PC-9 (cell line): Measurements from ENCODE around the gene UBR7. TPM values are rescaled to one million over a fixed set of nuclear protein-coding genes. Genes with fewer than 3 reads are reported as not detected.
"Not testable (repeated sequence)": the region's sequence is repeated elsewhere in the genome, so short reads cannot be mapped to it uniquely, and the experiment has no call there.

Source experiments
- BruUV-seq: library from RNA; stranded (reverse); fragments of 400-500 nt; replicated peaks from 2 replicates; lab custom pipeline; 2021; lab: Mats Ljungman, UMichigan
- CTCF ChIA-PET: fragments of 300-600 bp; sonication (Branson Sonifier 250); formaldehyde crosslinking; loops from one replicate; lab custom pipeline; 2022; ENCODE audit warnings: antibody characterized with exemption; lab: Charles Lee
- POLR2A ChIA-PET: fragments of 300-600 bp; sonication (Branson Sonifier 250); formaldehyde crosslinking; loops from one replicate; lab custom pipeline; 2022; ENCODE audit warnings: antibody characterized with exemption; ENCODE audit not compliant: unreplicated experiment; lab: Charles Lee
- DNase-seq, 2 experiments: peaks; one replicate each; pipeline versions ENCODE4 v3.0.0 to v3.0.0-alpha.2; 2015 to 2022; ENCODE audit warnings: mixed read lengths in 1 of 2
- H2AFZ ChIP-seq: fragments of 200-600 bp; sonication (generic); 2 replicates; pipeline ENCODE4 v1.8.1; 2017; ENCODE audit warnings: antibody characterized with exemption
- H3F3A ChIP-seq: fragments of 200-600 bp; sonication (generic); 2 replicates; pipeline ENCODE4 v1.8.1; 2017; ENCODE audit warnings: antibody characterized with exemption, mild to moderate bottlenecking, low read depth; ENCODE audit not compliant: insufficient read depth
- H3K27ac ChIP-seq: fragments of 200-600 bp; sonication (generic); 2 replicates; pipeline ENCODE4 v1.6.1; 2016; ENCODE audit warnings: mixed run types
- H3K27me3 ChIP-seq: fragments of 200-600 bp; sonication (generic); 2 replicates; pipeline ENCODE4 v1.6.1; 2016; ENCODE audit warnings: low read depth, mixed run types; ENCODE audit not compliant: insufficient read depth
- H3K36me3 ChIP-seq: fragments of 200-600 bp; sonication (generic); 2 replicates; pipeline ENCODE4 v1.6.1; 2016; ENCODE audit warnings: low read depth, mixed run types
- H3K4me1 ChIP-seq: fragments of 200-600 bp; sonication (generic); replicated peaks from 2 replicates; pipeline ENCODE4 v1.6.1; 2016; ENCODE audit warnings: mixed run types; ENCODE audit not compliant: insufficient read depth
- H3K4me2 ChIP-seq: fragments of 200-600 bp; sonication (generic); 2 replicates; pipeline ENCODE4 v1.6.1; 2017; ENCODE audit warnings: mixed run types
- H3K4me3 ChIP-seq: fragments of 200-600 bp; sonication (generic); 2 replicates; pipeline ENCODE4 v1.6.1; 2016; ENCODE audit warnings: mixed run types
- H3K79me2 ChIP-seq: fragments of 200-600 bp; sonication (generic); 2 replicates; pipeline ENCODE4 v1.6.1; 2017; ENCODE audit warnings: low read depth, mixed run types
- H3K9me2 ChIP-seq: fragments of 200-600 bp; sonication (generic); 2 replicates; pipeline ENCODE4 v1.8.1; 2017; ENCODE audit warnings: mild to moderate bottlenecking; ENCODE audit not compliant: insufficient read depth
- H3K9me3 ChIP-seq: fragments of 200-600 bp; sonication (generic); 2 replicates; pipeline ENCODE4 v1.8.1; 2016; ENCODE audit warnings: low read depth; ENCODE audit not compliant: insufficient read depth
- H4K20me1 ChIP-seq: fragments of 200-600 bp; sonication (generic); 2 replicates; pipeline ENCODE4 v1.8.1; 2017; ENCODE audit not compliant: insufficient read depth
- EZH2 ChIP-seq: fragments of 200-600 bp; sonication (generic); IDR thresholded peaks from 2 replicates; pipeline ENCODE4 v1.8.0; 2017; ENCODE audit warnings: antibody characterized with exemption, low read depth
- intact Hi-C: fragments of 100-400 bp; cut with micrococcal nuclease; formaldehyde crosslinking; loops from one replicate; pipeline ENCODE4 v1.10.0; 2022; ENCODE audit not compliant: unreplicated experiment
- total RNA-seq: library from RNA; stranded (reverse); gene quantifications from 2 replicates; pipeline ENCODE4 v1.2.3, GENCODE V29; 2021
- TF ChIP-seq, protein P1 (sequence below): fragments of 200-600 bp; sonication (generic); conservative IDR thresholded peaks from 2 replicates; pipeline ENCODE4 v1.6.1; 2017; ENCODE audit warnings: mixed run types, antibody characterized with exemption, mild to moderate bottlenecking, moderate library complexity

UBR7 gene
- total RNA-seq, 1 experiment from 2014 or later = 14.3 TPM

DNA sequence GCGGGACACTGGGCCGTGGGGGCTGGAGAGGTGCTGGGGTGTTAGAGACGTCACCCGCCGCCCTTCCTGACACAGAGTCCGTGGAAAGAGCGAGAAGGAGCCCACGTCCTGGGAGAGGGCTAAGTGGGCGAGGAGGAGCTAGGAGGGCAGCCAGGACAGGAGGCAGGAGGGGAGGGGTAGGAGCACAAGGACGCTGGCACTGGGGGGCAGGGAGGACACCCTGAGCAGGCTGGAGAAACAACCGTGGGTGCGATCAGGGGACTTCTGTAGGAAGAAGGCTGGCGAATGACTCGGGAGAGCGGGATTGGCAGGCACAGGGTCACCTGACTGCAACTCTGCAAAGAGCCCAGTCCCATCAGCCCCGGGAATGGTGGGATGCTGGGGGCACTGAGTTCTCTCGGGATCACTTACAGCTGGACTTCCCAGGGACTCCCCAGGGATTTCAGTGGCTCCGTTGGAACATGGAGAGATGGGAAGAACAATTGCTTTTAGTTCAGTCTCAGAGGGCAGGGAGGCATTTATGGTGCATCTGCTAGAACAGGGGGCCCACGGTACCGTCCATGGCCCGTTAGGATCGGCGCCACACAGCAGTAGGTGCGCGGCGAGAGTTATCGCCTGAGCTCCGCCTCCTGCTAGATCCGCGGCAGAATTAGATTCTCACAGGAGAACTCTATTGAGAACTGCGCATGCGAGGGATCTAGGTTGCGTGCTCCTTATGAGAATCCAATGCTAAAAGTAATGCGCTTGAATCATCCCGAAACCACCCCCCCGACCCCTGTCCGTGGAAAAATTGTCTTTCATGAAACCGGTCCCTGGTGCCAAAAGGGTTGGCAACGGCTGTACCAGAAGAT lies 24.3 kb downstream of the UBR7 start:
- no peak overlapping the region for H3K4me2 ChIP-seq
- CTCF ChIA-PET = no interaction called here
- intact Hi-C loops = loop anchor here (5.0 kb wide), 1 partner anchor 311 kb away; no protein-coding TSS in a partner anchor
- H3F3A ChIP-seq = peaks cover 4% of the 10 kb centered on the region; the same call in 1 of the 2 replicates
- no peaks in the 10 kb centered on the region for H3K9me3 ChIP-seq
- no peaks in the 10 kb centered on the region for H3K9me2 ChIP-seq
- H2AFZ ChIP-seq = no peak overlapping the region
- no peaks in the 10 kb centered on the region for H3K79me2 ChIP-seq
- POLR2A ChIA-PET = no interaction called here
- BruUV-seq = no TSS peak
- no peak overlapping the region for H3K27ac ChIP-seq
- H4K20me1 ChIP-seq = no peaks in the 10 kb centered on the region
- DNase-seq = no peak
- no peaks in the 10 kb centered on the region for H3K27me3 ChIP-seq
- H3K4me3 ChIP-seq = no peak overlapping the region
- no peaks in the 10 kb centered on the region; the same call in 1 of the 2 replicates for H3K36me3 ChIP-seq
- TF ChIP-seq, protein P1, sequence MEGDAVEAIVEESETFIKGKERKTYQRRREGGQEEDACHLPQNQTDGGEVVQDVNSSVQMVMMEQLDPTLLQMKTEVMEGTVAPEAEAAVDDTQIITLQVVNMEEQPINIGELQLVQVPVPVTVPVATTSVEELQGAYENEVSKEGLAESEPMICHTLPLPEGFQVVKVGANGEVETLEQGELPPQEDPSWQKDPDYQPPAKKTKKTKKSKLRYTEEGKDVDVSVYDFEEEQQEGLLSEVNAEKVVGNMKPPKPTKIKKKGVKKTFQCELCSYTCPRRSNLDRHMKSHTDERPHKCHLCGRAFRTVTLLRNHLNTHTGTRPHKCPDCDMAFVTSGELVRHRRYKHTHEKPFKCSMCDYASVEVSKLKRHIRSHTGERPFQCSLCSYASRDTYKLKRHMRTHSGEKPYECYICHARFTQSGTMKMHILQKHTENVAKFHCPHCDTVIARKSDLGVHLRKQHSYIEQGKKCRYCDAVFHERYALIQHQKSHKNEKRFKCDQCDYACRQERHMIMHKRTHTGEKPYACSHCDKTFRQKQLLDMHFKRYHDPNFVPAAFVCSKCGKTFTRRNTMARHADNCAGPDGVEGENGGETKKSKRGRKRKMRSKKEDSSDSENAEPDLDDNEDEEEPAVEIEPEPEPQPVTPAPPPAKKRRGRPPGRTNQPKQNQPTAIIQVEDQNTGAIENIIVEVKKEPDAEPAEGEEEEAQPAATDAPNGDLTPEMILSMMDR = no peak
- TF ChIP-seq EZH2 = no peak
- no peaks in the 10 kb centered on the region for H3K4me1 ChIP-seq

DNA sequence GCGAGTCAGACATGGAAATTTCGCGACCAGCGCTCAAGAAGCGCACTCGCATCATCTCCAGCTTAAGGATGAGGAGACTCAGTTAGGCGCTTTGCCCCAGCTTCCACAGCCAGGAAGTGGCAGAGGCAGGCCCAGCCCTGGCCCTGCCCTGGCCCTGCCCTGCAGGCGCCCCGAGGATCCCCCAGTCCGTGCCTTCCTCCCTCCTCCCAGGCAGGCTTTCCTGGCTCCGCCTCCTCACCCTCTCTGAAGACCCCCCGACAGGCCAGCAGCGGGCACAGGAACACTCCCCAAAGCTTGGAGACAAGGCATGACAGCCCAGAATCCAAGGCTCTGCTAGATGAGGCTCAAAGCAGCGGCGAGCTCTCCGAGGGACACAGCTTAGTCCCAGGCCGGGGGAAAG lies 25.1 kb downstream of the UBR7 start:
- Histone ChIP-seq H3K4me3 (no peak overlapping the region), H3K36me3 (no peaks in the 10 kb centered on the region; the same call in 1 of the 2 replicates), H2AFZ (no peak overlapping the region), H3K9me2 (no peaks in the 10 kb centered on the region), H4K20me1 (no peaks in the 10 kb centered on the region), H3K27me3 (no peaks in the 10 kb centered on the region), H3K9me3 (no peaks in the 10 kb centered on the region), H3K79me2 (no peaks in the 10 kb centered on the region), H3K4me1 (no peaks in the 10 kb centered on the region), H3K27ac (no peak overlapping the region), H3K4me2 (no peak overlapping the region), H3F3A (peaks cover 4% of the 10 kb centered on the region; the same call in 1 of the 2 replicates)
- POLR2A ChIA-PET = no interaction called here
- BruUV-seq = no TSS peak
- intact Hi-C loops = loop anchor here (5.0 kb wide), 1 partner anchor 310 kb away; no protein-coding TSS in a partner anchor
- TF ChIP-seq, protein P1 = no peak
- TF ChIP-seq EZH2 = no peak
- DNase-seq = no peak
- CTCF ChIA-PET = no interaction called here

DNA sequence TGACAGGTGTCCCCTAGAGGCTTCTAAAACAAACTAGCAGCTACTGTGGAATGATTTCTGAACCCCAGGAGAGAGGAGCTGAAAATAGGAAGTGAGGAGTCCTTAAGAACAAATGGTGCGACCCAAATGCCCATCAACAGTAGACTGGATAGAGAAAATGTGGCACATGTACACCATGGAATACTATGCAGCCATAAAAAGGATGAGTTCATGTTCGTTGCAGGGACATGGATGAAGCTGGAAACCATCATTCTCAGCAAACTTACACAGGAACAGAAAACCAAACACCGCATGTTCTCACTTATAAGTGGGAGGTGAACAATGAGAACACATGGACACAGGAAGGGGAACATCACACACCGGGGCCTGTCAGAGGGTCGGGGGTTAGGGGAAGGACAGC lies 26.0 kb downstream of the UBR7 start:
- CTCF ChIA-PET = not testable (repeated sequence)
- intact Hi-C loops = loop anchor here (5.0 kb wide), 1 partner anchor 309 kb away; no protein-coding TSS in a partner anchor

More for the DNA sequence above, 26.0 kb downstream of the UBR7 start:
- H2AFZ ChIP-seq, H3K79me2 ChIP-seq, H3K4me2 ChIP-seq, H3K36me3 ChIP-seq, H3K27ac ChIP-seq, H3K4me3 ChIP-seq, BruUV-seq, H3K27me3 ChIP-seq, H3F3A ChIP-seq, DNase-seq, H4K20me1 ChIP-seq, H3K9me3 ChIP-seq, POLR2A ChIA-PET, H3K4me1 ChIP-seq, H3K9me2 ChIP-seq: not testable (repeated sequence)
